A549 (cell line): ENCODE measurements around the gene PIK3R1. TPM values are rescaled to one million over a fixed set of nuclear protein-coding genes. Genes with fewer than 3 reads are reported as not detected.

Experiments
- ATAC-seq, 2 experiments: fragments of 200-7000 bp in 1 of 2; fragments of >200 bp in 1 of 2; cut with Nextera tagmentation in 1 of 2; cut with Tn5 transposase in 1 of 2; 3 replicates each; pipeline versions ENCODE4 v1.8.0 to v1.9.1; 2018 to 2020; ENCODE audit warnings: mild to moderate bottlenecking in 1 of 2, moderate library complexity in 1 of 2
- CTCF ChIA-PET: fragments of 300-600 bp; sonication (Branson Sonifier 250); formaldehyde crosslinking; extraction: SDS; loops from one replicate; lab custom pipeline; 2021; ENCODE audit warnings: antibody characterized with exemption, inconsistent platforms; lab: Yijun Ruan, JAX
- POLR2A ChIA-PET: fragments of 350-600 bp; formaldehyde crosslinking; extraction: SDS; loops from one replicate; lab custom pipeline; 2021; ENCODE audit warnings: antibody characterized with exemption, inconsistent platforms; lab: Yijun Ruan, JAX
- DNase-seq, 2 experiments: peaks; one replicate each; pipeline versions ENCODE4 v3.0.0 to v3.0.0-alpha.2; 2011 to 2016; ENCODE audit warnings: low read depth in 1 of 2, low spot score in 1 of 2
- FAIRE-seq: peaks from 2 replicates; lab custom pipeline; 2011; peaks lifted over from hg19 to GRCh38; lab: Jason Lieb, UNC
- H3K27ac ChIP-seq, 2 experiments: fragments of >200 bp; sonication (Bioruptor Twin); formaldehyde crosslinking; 3 replicates each; pipeline ENCODE4 v1.5.1; 2016 to 2017
- H3K4me1 ChIP-seq: fragments of >200 bp; sonication (Bioruptor Twin); formaldehyde crosslinking; 3 replicates; pipeline ENCODE4 v1.6.1; 2016
- H3K4me2 ChIP-seq: fragments of >200 bp; sonication (Bioruptor Twin); formaldehyde crosslinking; 3 replicates; pipeline ENCODE4 v1.6.1; 2016
- H3K4me3 ChIP-seq: fragments of >200 bp; sonication (Bioruptor Twin); formaldehyde crosslinking; 3 replicates; pipeline ENCODE4 v1.5.1; 2016
- H3K9me3 ChIP-seq: fragments of >200 bp; sonication (Bioruptor Twin); formaldehyde crosslinking; 3 replicates; pipeline ENCODE4 v1.6.1; 2016
- BHLHE40 ChIP-seq: IDR thresholded peaks from 2 replicates; pipeline ENCODE4 v1.6.1; 2012; ENCODE audit warnings: low read depth, low read length, inconsistent platforms
- CBX2 ChIP-seq: fragments of 200-600 bp; sonication (generic); IDR thresholded peaks from 2 replicates; pipeline ENCODE4 v1.6.1; 2016; ENCODE audit warnings: low read depth, mild to moderate bottlenecking, borderline replicate concordance
- CHD2 ChIP-seq: fragments of 150-350 bp; IDR thresholded peaks from 2 replicates; pipeline ENCODE4 v1.6.1; 2014; ENCODE audit warnings: low read length; ENCODE audit not compliant: partially characterized antibody
- CHD4 ChIP-seq: fragments of 200-600 bp; sonication (generic); IDR thresholded peaks from 2 replicates; pipeline ENCODE4 v1.6.1; 2016; ENCODE audit warnings: antibody characterized with exemption, mild to moderate bottlenecking, borderline replicate concordance
- EP300 ChIP-seq, 2 experiments: fragments of >200 bp; sonication (Bioruptor Twin); formaldehyde crosslinking; IDR thresholded peaks; 2 replicates in 1 of 2; 3 replicates in 1 of 2; pipeline ENCODE4 v1.6.1; 2016 to 2017
- ESRRA ChIP-seq: fragments of 150-350 bp; IDR thresholded peaks from 2 replicates; pipeline ENCODE4 v1.6.1; 2014; ENCODE audit warnings: mild to moderate bottlenecking, low read length, borderline replicate concordance
- FOSL2 ChIP-seq, 2 experiments: fragments of 450-650 bp in 1 of 2; fragments of >200 bp in 1 of 2; sonication (Bioruptor Twin) in 1 of 2; formaldehyde crosslinking; IDR thresholded peaks; 2 replicates each; pipeline versions ENCODE4 v1.5.0 to v1.6.1; 2016 to 2020; ENCODE audit warnings: mild to moderate bottlenecking in 1 of 2, moderate library complexity in 1 of 2
- FOXS1 ChIP-seq: fragments of 250-450 bp; sonication (Bioruptor Pico); IDR thresholded peaks from 2 replicates; pipeline ENCODE4 v1.5.0; 2020; ENCODE audit warnings: mild to moderate bottlenecking, moderate library complexity
- HEYL ChIP-seq: fragments of 250-450 bp; sonication (Bioruptor Pico); IDR thresholded peaks from 2 replicates; pipeline ENCODE4 v1.8.0; 2021; ENCODE audit warnings: mild to moderate bottlenecking, moderate library complexity
- HOXA7 ChIP-seq: fragments of 250-450 bp; sonication (Bioruptor Pico); IDR thresholded peaks from 2 replicates; pipeline ENCODE4 v1.5.0; 2020; ENCODE audit warnings: mild to moderate bottlenecking, moderate library complexity
- JUNB ChIP-seq: fragments of >200 bp; sonication (Bioruptor Twin); formaldehyde crosslinking; IDR thresholded peaks from 2 replicates; pipeline ENCODE4 v1.6.1; 2016
- KDM1A ChIP-seq: fragments of 200-600 bp; sonication (generic); IDR thresholded peaks from 2 replicates; pipeline ENCODE4 v1.6.1; 2016; ENCODE audit warnings: low read depth, mild to moderate bottlenecking
- KDM5A ChIP-seq: fragments of 200-600 bp; sonication (generic); IDR thresholded peaks from 2 replicates; pipeline ENCODE4 v1.6.1; 2016; ENCODE audit warnings: antibody characterized with exemption, mild to moderate bottlenecking
- MAZ ChIP-seq: fragments of 150-350 bp; IDR thresholded peaks from 2 replicates; pipeline ENCODE4 v1.6.1; 2014; ENCODE audit warnings: antibody characterized with exemption, low read depth, low read length, borderline replicate concordance
- POLR2A ChIP-seq: IDR thresholded peaks from 2 replicates; pipeline ENCODE4 v1.6.1; 2012; ENCODE audit warnings: mild to moderate bottlenecking, low read length
- POLR2AphosphoS2 ChIP-seq: conservative IDR thresholded peaks from 2 replicates; pipeline ENCODE4 v1.6.1; 2012; ENCODE audit warnings: low read length, improper control_type of control experiment, inconsistent platforms
- RCOR1 ChIP-seq: fragments of 150-350 bp; IDR thresholded peaks from 2 replicates; pipeline ENCODE4 v1.6.1; 2014; ENCODE audit warnings: antibody characterized with exemption, low read length, low read depth
- RFX5 ChIP-seq: fragments of 450-650 bp; IDR thresholded peaks from 2 replicates; pipeline ENCODE4 v1.7.1; 2014; ENCODE audit warnings: antibody characterized with exemption, mild to moderate bottlenecking, moderate library complexity
- SMC3 ChIP-seq: fragments of >200 bp; sonication (Bioruptor Twin); formaldehyde crosslinking; IDR thresholded peaks from 3 replicates; pipeline ENCODE4 v1.6.1; 2018; ENCODE audit warnings: inconsistent platforms
- TP53 ChIP-seq: fragments of 250-450 bp; sonication (Bioruptor Pico); IDR thresholded peaks from 2 replicates; pipeline ENCODE4 v1.5.0; 2021; ENCODE audit warnings: mild to moderate bottlenecking, moderate library complexity
- ZC3H11A ChIP-seq: fragments of 450-650 bp; IDR thresholded peaks from 2 replicates; pipeline ENCODE4 v1.6.1; 2014; ENCODE audit warnings: antibody characterized with exemption, mild to moderate bottlenecking
- WGBS: methylation state at CpG from one replicate; pipeline ENCODE4 v1.1.6; 2017; ENCODE audit errors: missing lambda C conversion rate; 5-methylcytosine and 5-hydroxymethylcytosine counted together
- polyA plus RNA-seq, 4 experiments: library from polyadenylated mRNA; depleted of rRNA in 3 of 4; stranded (reverse); fragments of >200 nt; fragmentation: RNase III in 1 of 4; extraction: RNeasy Plus Mini Kit Qiagen cat#74134 plus additional on column Dnase treatment in 1 of 4; gene quantifications; 2 replicates in 3 of 4; 3 replicates in 1 of 4; pipeline ENCODE4 v1.2.3, GENCODE V29; 2011 to 2017
- TF ChIP-seq, protein P1 (sequence below): IDR thresholded peaks from 2 replicates; pipeline ENCODE4 v1.6.1; 2012; ENCODE audit warnings: low read depth, borderline replicate concordance
- TF ChIP-seq, protein P2 (sequence below): fragments of >200 bp; sonication (Bioruptor Twin); formaldehyde crosslinking; IDR thresholded peaks from 2 replicates; pipeline ENCODE4 v1.6.1; 2016
- TF ChIP-seq, protein P3 (sequence below): fragments of 250-450 bp; sonication (Bioruptor Pico); IDR thresholded peaks from 2 replicates; pipeline ENCODE4 v1.5.0; 2021; ENCODE audit warnings: mild to moderate bottlenecking, moderate library complexity, borderline replicate concordance
- TF ChIP-seq, protein P4 (sequence below): IDR thresholded peaks from 2 replicates; pipeline ENCODE4 v1.6.1; 2012

The PIK3R1 gene
- polyA plus RNA-seq, 2 of the 4 experiments (the other 2 are of a cell fraction): 5.5 to 5.7 TPM

DNA sequence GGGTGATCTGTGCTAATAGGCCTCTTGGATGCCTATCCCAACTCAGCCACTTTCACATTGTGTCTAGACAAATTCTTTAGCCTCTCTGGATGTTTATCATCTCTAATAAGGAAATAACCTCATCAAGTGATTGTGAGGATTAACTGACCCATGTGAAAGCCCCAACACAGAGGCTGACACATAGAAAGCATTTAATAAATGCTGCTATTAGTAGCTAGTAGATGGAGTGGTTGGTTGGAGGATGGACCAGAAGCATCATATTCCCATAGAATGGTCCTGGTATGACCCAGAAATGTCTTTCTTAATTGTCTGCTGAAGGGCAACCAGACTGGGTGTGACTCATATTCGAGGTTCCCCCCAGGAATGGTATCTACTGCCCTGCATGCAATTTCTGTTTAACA lies 124.4 kb downstream of the PIK3R1 start:
- WGBS: 6% methylated on average over 1 of the region's 1 CpG
- ChIA-PET CTCF (no interaction called here), POLR2A (no interaction called here)
- Histone ChIP-seq H3K9me3 (0 out of 3 replicates have a peak, but pooled peaks cover 4% of the 10 kb centered on the region), H3K4me1 (peaks cover 19% of the 10 kb centered on the region), H3K4me3 (no peak overlapping the region), H3K27ac (peak overlapping the region; percentile 21 to 23; a peak in 1 of 6 replicates), H3K4me2 (no peak overlapping the region)
- ATAC-seq: no peak
- FAIRE-seq: no peak
- no peak for TF ChIP-seq RFX5
- no peak for DNase-seq

DNA sequence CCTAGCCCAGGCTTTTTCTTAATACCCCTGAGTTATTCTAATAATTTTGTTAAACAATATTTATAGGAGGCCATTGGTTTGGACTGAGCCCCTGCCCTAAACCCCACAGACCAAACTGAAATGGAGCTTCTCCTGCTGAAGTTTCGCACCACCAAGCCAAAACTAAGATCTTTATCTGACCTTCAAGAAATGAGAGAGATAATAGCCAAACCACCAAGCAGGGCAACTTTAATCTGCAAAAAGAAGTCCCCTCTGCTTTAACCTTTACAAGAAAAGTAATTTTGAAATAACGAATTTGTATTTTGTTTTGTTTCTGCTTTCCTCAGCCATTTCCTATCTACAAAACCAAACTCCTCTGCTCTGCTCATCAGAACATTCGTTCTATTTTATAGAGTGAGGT lies 125.5 kb downstream of the PIK3R1 start:
- no peak for FAIRE-seq
- Histone ChIP-seq H3K27ac (no peak overlapping the region; a peak in 1 of 6 replicates), H3K4me3 (no peak overlapping the region), H3K4me1 (peaks cover 22% of the 10 kb centered on the region), H3K4me2 (no peak overlapping the region), H3K9me3 (no peaks in the 10 kb centered on the region)
- no peak for DNase-seq
- TF ChIP-seq, protein P1, sequence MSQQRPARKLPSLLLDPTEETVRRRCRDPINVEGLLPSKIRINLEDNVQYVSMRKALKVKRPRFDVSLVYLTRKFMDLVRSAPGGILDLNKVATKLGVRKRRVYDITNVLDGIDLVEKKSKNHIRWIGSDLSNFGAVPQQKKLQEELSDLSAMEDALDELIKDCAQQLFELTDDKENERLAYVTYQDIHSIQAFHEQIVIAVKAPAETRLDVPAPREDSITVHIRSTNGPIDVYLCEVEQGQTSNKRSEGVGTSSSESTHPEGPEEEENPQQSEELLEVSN: no peak
- no peak for TF ChIP-seq TP53 (CRISPR knock-in tag)
- TF ChIP-seq HEYL (CRISPR knock-in tag): no peak
- no peak for TF ChIP-seq JUNB
- no peak for TF ChIP-seq POLR2A
- no peak for TF ChIP-seq KDM5A
- no peak for TF ChIP-seq ESRRA
- TF ChIP-seq, protein P2, sequence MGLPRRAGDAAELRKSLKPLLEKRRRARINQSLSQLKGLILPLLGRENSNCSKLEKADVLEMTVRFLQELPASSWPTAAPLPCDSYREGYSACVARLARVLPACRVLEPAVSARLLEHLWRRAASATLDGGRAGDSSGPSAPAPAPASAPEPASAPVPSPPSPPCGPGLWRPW: no peak
- no peak for TF ChIP-seq CBX2
- no peak for TF ChIP-seq RFX5
- TF ChIP-seq, protein P3, sequence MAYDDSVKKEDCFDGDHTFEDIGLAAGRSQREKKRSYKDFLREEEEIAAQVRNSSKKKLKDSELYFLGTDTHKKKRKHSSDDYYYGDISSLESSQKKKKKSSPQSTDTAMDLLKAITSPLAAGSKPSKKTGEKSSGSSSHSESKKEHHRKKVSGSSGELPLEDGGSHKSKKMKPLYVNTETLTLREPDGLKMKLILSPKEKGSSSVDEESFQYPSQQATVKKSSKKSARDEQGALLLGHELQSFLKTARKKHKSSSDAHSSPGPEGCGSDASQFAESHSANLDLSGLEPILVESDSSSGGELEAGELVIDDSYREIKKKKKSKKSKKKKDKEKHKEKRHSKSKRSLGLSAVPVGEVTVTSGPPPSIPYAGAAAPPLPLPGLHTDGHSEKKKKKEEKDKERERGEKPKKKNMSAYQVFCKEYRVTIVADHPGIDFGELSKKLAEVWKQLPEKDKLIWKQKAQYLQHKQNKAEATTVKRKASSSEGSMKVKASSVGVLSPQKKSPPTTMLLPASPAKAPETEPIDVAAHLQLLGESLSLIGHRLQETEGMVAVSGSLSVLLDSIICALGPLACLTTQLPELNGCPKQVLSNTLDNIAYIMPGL (CRISPR knock-in tag): no peak
- no peak for TF ChIP-seq ZC3H11A
- no peak for TF ChIP-seq HOXA7
- no peak for TF ChIP-seq MAZ
- TF ChIP-seq CHD2: no peak
- TF ChIP-seq EP300 (IDR thresholded peaks at IDR 0.05): no peak
- ChIA-PET POLR2A (no interaction called here), CTCF (no interaction called here)
- no peak for ATAC-seq
- 63% methylated on average over 3 of the region's 3 CpGs for WGBS

DNA sequence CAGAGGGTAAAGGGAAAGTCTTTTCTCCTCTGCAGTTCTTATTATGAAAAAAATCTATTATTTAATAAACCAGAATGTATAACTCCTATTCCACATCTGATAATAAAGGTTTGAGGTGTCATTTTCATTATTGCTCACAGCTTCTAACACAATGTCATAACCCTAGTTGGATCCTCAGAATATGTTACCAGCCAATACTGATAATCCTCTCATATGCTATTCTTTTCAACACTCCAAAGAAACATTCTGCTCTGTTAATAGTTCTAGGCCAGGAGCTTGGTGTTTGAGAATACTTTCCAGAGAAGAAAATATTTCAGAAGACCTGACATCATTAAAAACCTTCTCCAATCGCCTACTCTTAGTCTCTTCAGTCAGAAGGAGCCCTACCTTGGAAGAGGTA lies 127.1 kb downstream of the PIK3R1 start:
- H3K4me1 ChIP-seq: peaks cover 22% of the 10 kb centered on the region
- no peak for FAIRE-seq
- no peak for ATAC-seq
- ChIA-PET CTCF (interaction anchor here (1.0 to 1.3 kb wide), 2 partner anchors 56 to 222 kb away, joined by 3 to 4 read pairs; no protein-coding TSS in a partner anchor), POLR2A (interaction anchor here (1.1 kb wide), 1 partner anchor 8 kb away, joined by 3 read pairs; no protein-coding TSS in a partner anchor)
- WGBS: 79% methylated on average over 1 of the region's 1 CpG
- peak overlapping the region; percentile 60 to 65; a peak in 4 of 6 replicates for H3K27ac ChIP-seq
- no peak overlapping the region for H3K4me3 ChIP-seq
- TF ChIP-seq EP300 (IDR thresholded peaks at IDR 0.05) (no peak), FOSL2 (IDR thresholded peaks at IDR 0.05) (no peak), FOSL2 (CRISPR knock-in tag; IDR thresholded peaks at IDR 0.05) (no peak), SMC3 (no peak), RCOR1 (no peak), FOXS1 (CRISPR knock-in tag) (no peak), KDM1A (no peak), TP53 (CRISPR knock-in tag) (no peak), CHD4 (no peak), BHLHE40 (no peak), CBX2 (no peak), CHD2 (no peak), POLR2AphosphoS2 (no peak), JUNB (no peak)
- TF ChIP-seq, protein P3 (CRISPR knock-in tag): no peak
- TF ChIP-seq, protein P4, sequence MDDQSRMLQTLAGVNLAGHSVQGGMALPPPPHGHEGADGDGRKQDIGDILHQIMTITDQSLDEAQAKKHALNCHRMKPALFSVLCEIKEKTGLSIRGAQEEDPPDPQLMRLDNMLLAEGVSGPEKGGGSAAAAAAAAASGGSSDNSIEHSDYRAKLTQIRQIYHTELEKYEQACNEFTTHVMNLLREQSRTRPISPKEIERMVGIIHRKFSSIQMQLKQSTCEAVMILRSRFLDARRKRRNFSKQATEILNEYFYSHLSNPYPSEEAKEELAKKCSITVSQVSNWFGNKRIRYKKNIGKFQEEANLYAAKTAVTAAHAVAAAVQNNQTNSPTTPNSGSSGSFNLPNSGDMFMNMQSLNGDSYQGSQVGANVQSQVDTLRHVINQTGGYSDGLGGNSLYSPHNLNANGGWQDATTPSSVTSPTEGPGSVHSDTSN: no peak
- TF ChIP-seq, protein P1: no peak
- no peaks in the 10 kb centered on the region for H3K9me3 ChIP-seq
- peak overlapping the region; percentile 27; the same call in 1 of the 3 replicates for H3K4me2 ChIP-seq
- DNase-seq: no peak
